ENCODE results near the gene LAMA4.

The LAMA4 gene

DNA sequence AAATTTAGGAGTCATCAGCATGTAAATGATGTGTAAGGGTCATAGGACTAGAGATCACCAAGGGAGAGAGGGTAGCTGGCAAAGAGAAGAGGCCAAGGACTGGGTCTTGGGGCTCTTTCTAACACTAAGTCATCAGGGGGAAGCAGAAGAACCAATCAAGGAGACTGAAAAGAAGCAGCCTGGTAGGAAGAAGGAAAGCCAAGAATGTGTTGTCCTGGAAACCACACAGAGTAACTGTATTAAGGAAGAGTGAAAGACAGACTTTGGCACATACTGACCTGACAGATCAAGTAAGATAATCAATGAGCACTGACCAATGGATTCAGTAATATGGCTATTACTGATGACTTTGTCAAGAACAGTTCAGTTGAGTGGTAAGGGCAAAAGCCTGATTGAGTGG lies 42.3 kb upstream of the LAMA4 start:
- no peak for DNase-seq (ENCODE audit: low read depth)
- TF ChIP-seq, protein P1, sequence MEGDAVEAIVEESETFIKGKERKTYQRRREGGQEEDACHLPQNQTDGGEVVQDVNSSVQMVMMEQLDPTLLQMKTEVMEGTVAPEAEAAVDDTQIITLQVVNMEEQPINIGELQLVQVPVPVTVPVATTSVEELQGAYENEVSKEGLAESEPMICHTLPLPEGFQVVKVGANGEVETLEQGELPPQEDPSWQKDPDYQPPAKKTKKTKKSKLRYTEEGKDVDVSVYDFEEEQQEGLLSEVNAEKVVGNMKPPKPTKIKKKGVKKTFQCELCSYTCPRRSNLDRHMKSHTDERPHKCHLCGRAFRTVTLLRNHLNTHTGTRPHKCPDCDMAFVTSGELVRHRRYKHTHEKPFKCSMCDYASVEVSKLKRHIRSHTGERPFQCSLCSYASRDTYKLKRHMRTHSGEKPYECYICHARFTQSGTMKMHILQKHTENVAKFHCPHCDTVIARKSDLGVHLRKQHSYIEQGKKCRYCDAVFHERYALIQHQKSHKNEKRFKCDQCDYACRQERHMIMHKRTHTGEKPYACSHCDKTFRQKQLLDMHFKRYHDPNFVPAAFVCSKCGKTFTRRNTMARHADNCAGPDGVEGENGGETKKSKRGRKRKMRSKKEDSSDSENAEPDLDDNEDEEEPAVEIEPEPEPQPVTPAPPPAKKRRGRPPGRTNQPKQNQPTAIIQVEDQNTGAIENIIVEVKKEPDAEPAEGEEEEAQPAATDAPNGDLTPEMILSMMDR (conservative IDR thresholded peaks at IDR 0.05; ENCODE audit: control insufficient read depth, insufficient read depth, low read depth, low read length): no peak
- no peak overlapping the region for H3K4me3 ChIP-seq (ENCODE audit: control insufficient read depth, low read depth, low read length)

DNA sequence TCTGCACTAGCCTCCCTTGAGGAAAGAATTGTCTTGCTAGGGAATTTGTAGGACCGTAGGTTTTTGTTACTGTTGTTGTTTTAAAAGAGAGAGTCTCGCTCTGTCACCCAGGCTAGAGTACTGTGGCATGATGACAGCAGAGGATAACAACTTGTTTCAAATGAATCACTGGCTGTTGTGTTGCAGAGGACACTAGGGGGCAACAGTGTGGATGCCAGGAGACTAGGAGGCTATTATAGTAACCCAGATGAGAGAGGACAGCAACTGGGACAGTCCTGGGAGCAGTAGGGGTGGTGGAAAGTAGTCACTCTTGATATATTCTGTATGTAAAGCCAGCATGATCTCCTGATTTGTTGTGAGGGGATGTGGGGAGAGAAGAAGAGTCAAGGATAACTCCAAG lies 41.8 kb upstream of the LAMA4 start:
- H3K4me3 ChIP-seq (ENCODE audit: control insufficient read depth, low read depth, low read length): no peak overlapping the region
- TF ChIP-seq, protein P1 (conservative IDR thresholded peaks at IDR 0.05; ENCODE audit: control insufficient read depth, insufficient read depth, low read depth, low read length): peak; percentile 74
- DNase-seq (ENCODE audit: low read depth): peak; percentile 76

DNA sequence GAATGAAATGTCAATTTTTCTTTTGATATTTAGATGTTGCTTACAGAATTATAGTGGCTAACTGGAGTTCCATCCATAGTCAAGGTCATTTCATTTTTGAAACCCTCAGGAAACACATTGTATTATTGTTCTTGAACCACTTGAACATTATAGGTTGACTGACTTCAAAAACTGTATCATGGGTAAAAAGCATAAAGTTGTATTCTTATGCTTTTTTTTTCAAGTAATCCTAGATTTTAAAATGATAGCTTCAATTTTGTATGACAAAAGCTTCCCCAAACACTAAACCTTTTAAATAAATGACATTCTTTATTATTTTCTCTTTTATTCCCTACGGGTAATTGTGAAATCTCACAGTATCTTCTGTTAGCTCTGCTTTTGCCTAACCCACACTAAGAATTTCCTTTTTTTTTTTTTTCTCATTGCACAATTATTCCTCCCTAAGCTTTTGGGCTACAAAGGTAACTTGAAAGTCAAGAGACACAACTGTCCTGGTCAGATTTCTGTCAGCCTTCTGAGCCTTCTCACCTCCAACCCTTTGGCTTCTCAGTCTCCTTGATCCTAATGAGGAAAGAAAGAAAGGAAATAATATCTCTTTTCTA lies 36.9 kb upstream of the LAMA4 start:
- no peak overlapping the region for H3K4me3 ChIP-seq (ENCODE audit: control insufficient read depth, low read depth, low read length)
- DNase-seq (ENCODE audit: low read depth): peak; percentile 30
- TF ChIP-seq, protein P1 (conservative IDR thresholded peaks at IDR 0.05; ENCODE audit: control insufficient read depth, insufficient read depth, low read depth, low read length): no peak

DNA sequence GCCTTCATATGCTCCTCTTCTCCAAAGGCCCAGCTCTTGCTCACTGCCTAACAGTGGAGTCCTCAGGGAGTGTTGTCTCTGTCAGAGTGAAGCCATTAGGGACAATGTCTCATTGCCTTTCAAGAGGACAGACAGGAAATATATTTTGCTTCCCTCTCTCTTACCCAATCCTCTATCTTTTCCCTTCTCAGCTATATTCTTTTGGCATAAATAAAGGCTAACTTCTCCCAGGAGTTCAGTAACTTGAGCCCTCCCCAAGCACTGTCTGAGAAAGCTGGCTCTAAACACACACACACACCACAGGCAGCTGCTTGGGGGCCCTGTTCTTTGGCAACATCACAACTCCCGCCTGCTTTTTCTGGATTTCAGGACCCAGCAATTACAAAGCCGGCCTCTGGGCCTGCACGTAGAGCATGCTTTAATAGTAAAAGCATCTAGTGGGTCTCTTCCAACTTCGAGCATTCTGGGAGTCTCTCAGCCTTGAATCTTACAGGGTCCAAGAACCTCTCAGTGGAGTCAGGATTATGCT lies 34.7 kb upstream of the LAMA4 start:
- peak; percentile 94 for DNase-seq (ENCODE audit: low read depth)
- TF ChIP-seq, protein P1 (conservative IDR thresholded peaks at IDR 0.05; ENCODE audit: control insufficient read depth, insufficient read depth, low read depth, low read length): no peak

DNA sequence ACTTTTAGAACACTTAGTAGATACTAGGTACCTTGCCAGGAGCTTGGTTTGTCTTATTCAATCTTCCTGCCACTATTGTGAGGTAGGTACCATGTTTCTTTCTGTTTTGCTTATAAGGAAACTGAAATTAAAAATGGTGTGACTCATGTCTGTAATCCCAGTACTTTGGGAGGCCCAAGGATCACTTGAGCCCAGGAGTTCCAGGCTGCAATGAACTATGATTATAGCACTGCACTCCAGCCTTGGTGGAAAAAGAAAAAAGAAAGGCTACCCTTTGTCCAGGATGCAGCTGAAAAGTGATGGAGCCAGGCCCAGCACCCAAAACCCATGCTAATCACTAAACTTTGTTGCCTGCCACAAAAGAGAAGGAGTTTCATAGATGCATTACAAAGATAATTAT lies 34.1 kb upstream of the LAMA4 start:
- TF ChIP-seq, protein P1 (conservative IDR thresholded peaks at IDR 0.05; ENCODE audit: control insufficient read depth, insufficient read depth, low read depth, low read length): no peak
- DNase-seq (ENCODE audit: low read depth): peak; percentile 36
- H3K4me3 ChIP-seq (ENCODE audit: control insufficient read depth, low read depth, low read length): no peak overlapping the region

More for the DNA sequence above, 34.7 kb upstream of the LAMA4 start:
- no peak overlapping the region for H3K4me3 ChIP-seq (ENCODE audit: control insufficient read depth, low read depth, low read length)

DNA sequence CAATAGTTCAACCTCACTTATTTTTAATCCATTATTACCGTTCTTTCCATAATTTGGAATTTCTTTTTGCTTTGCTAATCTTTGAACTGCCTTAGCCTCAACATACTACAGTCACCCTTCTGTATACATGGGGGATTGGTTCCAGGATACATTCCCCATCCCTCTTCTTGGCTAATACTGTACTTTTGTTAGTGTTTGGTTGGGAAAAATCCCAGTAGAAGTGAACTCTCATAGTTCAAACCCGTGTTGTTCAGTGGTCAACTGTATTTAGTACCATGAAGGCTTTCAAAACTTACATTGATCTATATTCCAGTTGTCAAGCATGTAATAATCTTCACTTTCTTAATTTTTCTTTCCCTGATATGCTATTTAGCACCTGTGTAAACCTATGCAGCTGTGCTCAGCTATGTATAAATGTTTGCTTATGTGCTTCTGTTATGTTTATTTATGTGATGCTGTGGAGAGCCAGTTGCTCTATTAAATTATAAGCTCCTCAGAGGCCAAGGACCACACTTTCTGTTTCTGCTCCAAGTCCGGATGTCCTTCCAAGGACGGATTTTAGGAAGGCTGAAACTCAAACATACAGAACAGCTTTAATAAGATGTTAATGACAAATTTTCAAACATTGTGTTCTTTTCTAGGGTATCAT lies 33.3 kb upstream of the LAMA4 start:
- TF ChIP-seq, protein P1 (conservative IDR thresholded peaks at IDR 0.05; ENCODE audit: control insufficient read depth, insufficient read depth, low read depth, low read length): no peak
- no peak overlapping the region for H3K4me3 ChIP-seq (ENCODE audit: control insufficient read depth, low read depth, low read length)
- no peak for DNase-seq (ENCODE audit: low read depth)

All from fibroblast of mammary gland (primary cell).